Measurements from ENCODE around the gene LMO7.

DNA sequence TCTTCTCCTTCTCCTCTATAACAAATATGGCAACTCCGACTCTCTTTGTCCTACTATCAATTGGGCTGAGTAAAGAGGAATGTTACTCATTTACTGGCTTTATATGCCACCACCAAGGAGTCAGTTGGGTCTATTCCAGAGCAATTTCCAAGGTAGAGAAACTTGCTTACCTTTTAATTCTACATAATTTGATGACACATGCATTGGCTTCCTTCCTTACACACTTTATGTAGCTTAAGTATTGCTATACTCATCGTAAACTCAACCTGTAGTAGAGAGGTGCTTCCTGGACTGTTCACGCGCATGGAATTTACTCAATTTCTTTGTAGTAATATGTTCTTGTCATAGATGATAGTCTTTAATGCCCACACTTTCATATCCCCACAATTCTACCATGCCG lies 160.7 kb downstream of the LMO7 start:
- TF ChIP-seq, protein P1, sequence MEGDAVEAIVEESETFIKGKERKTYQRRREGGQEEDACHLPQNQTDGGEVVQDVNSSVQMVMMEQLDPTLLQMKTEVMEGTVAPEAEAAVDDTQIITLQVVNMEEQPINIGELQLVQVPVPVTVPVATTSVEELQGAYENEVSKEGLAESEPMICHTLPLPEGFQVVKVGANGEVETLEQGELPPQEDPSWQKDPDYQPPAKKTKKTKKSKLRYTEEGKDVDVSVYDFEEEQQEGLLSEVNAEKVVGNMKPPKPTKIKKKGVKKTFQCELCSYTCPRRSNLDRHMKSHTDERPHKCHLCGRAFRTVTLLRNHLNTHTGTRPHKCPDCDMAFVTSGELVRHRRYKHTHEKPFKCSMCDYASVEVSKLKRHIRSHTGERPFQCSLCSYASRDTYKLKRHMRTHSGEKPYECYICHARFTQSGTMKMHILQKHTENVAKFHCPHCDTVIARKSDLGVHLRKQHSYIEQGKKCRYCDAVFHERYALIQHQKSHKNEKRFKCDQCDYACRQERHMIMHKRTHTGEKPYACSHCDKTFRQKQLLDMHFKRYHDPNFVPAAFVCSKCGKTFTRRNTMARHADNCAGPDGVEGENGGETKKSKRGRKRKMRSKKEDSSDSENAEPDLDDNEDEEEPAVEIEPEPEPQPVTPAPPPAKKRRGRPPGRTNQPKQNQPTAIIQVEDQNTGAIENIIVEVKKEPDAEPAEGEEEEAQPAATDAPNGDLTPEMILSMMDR (IDR thresholded peaks at IDR 0.05): no peak
- no peak for TF ChIP-seq POLR2A (IDR thresholded peaks at IDR 0.05)

Measured in breast epithelium (tissue), 3 donors.